SK-N-SH treated with all-trans-retinoic acid at 6 μM for 48 hours (cell line): ENCODE data around the gene MST1.
"Not testable (repeated sequence)": the region's sequence is repeated elsewhere in the genome, so short reads cannot be mapped to it uniquely, and the experiment has no call there.

Source experiments
- ATAC-seq: fragments of 200-7000 bp; cut with Tn5 transposase; 3 replicates; pipeline ENCODE4 v1.9.1; 2020; ENCODE audit warnings: mild to moderate bottlenecking, moderate library complexity
- ARNTL ChIP-seq: fragments of 450-650 bp; formaldehyde crosslinking; IDR thresholded peaks from 2 replicates; pipeline ENCODE4 v1.5.0; 2020; ENCODE audit warnings: low read depth, mild to moderate bottlenecking, moderate library complexity, borderline replicate concordance
- BACH2 ChIP-seq: fragments of 250-450 bp; sonication (Bioruptor Pico); IDR thresholded peaks from 2 replicates; pipeline ENCODE4 v1.9.0; 2021; ENCODE audit warnings: mild to moderate bottlenecking, borderline replicate concordance
- CSDC2 ChIP-seq: fragments of 250-450 bp; sonication (Bioruptor Pico); IDR thresholded peaks from 2 replicates; pipeline ENCODE4 v1.5.0; 2020; ENCODE audit warnings: mild to moderate bottlenecking, moderate library complexity
- ESRRG ChIP-seq: fragments of 250-450 bp; sonication (Bioruptor Pico); IDR thresholded peaks from 2 replicates; pipeline ENCODE4 v1.6.1; 2021; ENCODE audit warnings: mild to moderate bottlenecking
- GLIS3 ChIP-seq: fragments of 250-450 bp; sonication (Bioruptor Pico); IDR thresholded peaks from 2 replicates; pipeline ENCODE4 v1.5.0; 2020; ENCODE audit warnings: mild to moderate bottlenecking, moderate library complexity
- OSR1 ChIP-seq: fragments of 250-450 bp; sonication (Bioruptor Pico); IDR thresholded peaks from 2 replicates; pipeline ENCODE4 v1.8.0; 2022; ENCODE audit warnings: moderate library complexity, mild to moderate bottlenecking, inconsistent platforms
- RARB ChIP-seq: fragments of 250-450 bp; sonication (Bioruptor Pico); IDR thresholded peaks from 2 replicates; pipeline ENCODE4 v1.8.0; 2021; ENCODE audit warnings: mild to moderate bottlenecking, moderate library complexity
- TCF4 ChIP-seq: fragments of 250-450 bp; sonication (Bioruptor Pico); IDR thresholded peaks from 2 replicates; pipeline ENCODE4 v1.8.0; 2021; ENCODE audit warnings: mild to moderate bottlenecking, moderate library complexity, borderline replicate concordance
- ZFP3 ChIP-seq: fragments of 250-450 bp; sonication (Bioruptor Pico); IDR thresholded peaks from 2 replicates; pipeline ENCODE4 v1.5.0; 2020; ENCODE audit warnings: mild to moderate bottlenecking, moderate library complexity
- ZFP30 ChIP-seq: fragments of 450-650 bp; formaldehyde crosslinking; IDR thresholded peaks from 2 replicates; pipeline ENCODE4 v1.5.0; 2022; ENCODE audit warnings: mild to moderate bottlenecking, moderate library complexity
- ZNF8 ChIP-seq: fragments of 450-650 bp; formaldehyde crosslinking; IDR thresholded peaks from 2 replicates; pipeline ENCODE4 v1.5.0; 2020; ENCODE audit warnings: mild to moderate bottlenecking, moderate library complexity
- TF ChIP-seq, protein P1 (sequence below): fragments of 250-450 bp; sonication (Bioruptor Pico); IDR thresholded peaks from 2 replicates; pipeline ENCODE4 v1.8.0; 2020; ENCODE audit warnings: mild to moderate bottlenecking, moderate library complexity, borderline replicate concordance
- TF ChIP-seq, protein P2 (sequence below): fragments of 250-450 bp; sonication (Bioruptor Pico); IDR thresholded peaks from 2 replicates; pipeline ENCODE4 v1.5.0; 2020; ENCODE audit warnings: mild to moderate bottlenecking, moderate library complexity
- TF ChIP-seq, protein P3 (sequence below): fragments of 250-450 bp; sonication (Bioruptor Pico); IDR thresholded peaks from 2 replicates; pipeline ENCODE4 v1.8.0; 2021; ENCODE audit warnings: low read depth, mild to moderate bottlenecking, moderate library complexity, borderline replicate concordance
- TF ChIP-seq, protein P4 (sequence below): fragments of 250-450 bp; sonication (Bioruptor Pico); IDR thresholded peaks from 2 replicates; pipeline ENCODE4 v1.5.1; 2020; ENCODE audit warnings: low read depth, mild to moderate bottlenecking, moderate library complexity
- TF ChIP-seq, protein P5 (sequence below): fragments of 250-450 bp; sonication (Bioruptor Pico); IDR thresholded peaks from 2 replicates; pipeline ENCODE4 v1.5.1; 2021; ENCODE audit warnings: mild to moderate bottlenecking, moderate library complexity

MST1 gene

DNA sequence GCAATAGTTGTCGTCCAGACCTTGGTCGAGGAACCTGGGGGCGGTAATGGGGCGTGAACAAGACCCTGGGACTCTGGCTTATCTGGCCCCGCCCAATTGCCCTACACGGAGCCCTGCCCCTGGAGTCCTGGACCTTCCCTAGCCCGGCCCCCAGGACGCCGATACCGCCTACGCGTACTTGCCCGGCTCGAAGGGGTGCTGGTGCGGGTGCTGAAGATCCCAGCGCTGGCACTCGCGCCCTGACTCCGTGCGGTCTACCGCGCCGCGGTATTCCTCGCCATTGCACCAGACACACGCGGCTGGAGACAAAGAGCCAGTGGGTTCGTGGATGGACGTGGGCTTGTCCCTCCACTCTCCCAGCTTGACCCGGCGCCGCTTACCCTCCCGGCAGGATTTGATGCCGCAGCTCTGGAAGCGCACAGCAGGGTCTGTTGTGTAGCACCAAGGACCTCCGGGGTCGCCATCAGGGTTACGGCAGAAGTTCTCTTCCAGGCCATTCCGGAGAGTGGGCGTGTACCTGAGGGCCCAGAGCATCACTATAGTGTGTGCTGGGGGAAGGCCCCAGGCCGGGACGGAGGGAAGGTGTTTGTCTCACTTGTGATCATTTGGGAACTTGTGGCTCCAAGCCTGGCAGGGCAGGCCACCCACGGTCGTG is 2.4 kb downstream of the MST1 start:
- ATAC-seq, result peak; percentile 58

DNA sequence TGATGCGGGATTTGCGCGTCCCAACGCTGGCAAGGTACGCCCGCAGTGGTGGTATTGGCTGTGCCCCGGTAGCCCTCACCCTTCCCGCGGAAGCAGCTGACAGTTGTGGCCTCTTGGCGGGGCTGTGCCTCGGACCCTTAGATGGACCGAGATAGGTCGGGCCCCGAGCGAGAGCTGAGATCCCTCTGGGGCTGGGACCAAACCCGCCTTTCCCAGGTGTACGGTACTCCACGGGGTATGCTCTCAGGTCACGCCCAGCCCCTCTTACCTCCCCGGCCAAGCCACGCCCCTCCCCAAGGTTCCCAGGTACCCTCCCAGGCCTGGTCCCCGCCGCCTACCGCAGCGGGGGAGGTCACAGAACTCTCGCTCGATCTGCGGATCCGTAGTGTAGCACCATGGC is 2.9 kb downstream of the MST1 start:
- peak; percentile 2 for ATAC-seq

DNA sequence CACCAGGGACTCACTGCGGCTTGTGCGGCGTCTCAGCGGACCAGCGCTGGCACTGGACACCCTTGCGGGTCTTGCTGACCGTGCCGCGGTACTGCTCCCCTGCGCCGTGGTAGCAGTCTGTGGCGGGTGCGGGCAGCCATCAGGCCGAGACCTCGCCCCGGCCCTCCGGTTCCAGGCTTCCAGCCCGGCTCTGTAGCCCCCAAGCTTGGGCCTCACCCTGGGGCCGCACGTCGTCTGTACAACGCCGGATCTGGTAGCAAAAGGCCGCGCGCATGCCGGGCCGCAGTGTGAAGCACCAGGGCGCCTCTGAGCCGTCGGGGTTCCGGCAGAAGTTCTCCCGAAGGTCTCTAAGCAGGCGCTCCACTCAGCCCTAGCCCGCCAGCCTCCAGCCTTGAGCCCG is 3.4 kb downstream of the MST1 start:
- ATAC-seq, result not testable (repeated sequence)

DNA sequence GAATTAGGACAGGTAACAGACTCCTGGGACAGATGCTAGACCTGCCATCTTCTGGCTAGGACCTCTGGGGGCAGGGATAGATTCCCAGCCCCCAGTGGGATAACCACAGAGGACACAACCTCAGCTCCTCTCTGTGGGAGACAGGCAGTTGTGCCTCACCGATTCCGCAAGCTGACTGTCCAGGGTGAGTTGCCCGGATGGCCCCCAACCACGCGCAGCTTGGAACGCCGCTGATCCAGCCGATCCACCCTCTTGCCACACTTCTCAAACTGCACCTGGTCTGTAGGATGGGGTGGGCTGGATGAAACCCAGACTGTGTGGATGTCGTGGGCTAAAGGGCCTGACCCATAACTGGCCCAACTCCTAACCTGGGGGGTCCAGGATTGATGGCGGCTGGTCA is 4.2 kb downstream of the MST1 start:
- ATAC-seq, result not testable (repeated sequence)

DNA sequence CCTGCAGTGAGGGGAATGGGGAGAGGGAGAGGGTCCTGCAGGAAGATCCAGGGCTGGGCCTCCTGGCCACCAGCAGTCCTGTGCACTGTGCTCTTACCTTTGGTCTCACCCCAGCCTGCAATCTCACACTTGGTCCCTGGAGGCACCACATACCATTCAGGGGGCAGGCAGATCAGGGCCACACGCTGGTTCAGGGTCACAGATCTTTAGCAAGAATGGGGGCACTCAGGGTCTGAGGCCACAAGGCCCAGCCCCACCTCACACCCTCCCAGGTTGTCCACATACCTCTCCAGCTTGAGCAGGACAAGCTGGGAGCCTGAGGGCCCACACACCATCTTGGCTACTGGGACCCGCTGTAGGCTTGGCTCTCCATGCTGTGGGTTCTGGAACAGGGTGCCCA is 4.8 kb downstream of the MST1 start:
- not testable (repeated sequence) for ATAC-seq

DNA sequence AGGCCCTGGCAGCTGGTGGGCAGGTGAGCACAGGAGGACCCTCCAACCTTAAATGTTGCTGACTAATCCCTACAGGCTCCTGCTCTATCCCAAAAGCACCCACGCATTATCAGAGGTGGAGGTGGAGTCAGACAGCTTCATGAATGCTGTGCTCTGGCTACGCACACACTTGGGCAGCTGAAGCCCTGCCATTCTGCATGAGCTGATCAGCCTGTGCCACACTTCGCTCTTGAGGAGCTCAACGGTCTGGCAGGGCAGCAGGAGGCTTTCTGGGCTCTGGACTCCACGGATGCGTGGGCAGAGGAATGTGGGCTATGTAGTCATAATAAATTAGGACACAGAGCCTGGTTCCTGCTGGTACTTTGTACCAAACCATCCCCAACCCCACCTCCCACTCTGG is 6.1 kb downstream of the MST1 start:
- TF ChIP-seq, protein P1, sequence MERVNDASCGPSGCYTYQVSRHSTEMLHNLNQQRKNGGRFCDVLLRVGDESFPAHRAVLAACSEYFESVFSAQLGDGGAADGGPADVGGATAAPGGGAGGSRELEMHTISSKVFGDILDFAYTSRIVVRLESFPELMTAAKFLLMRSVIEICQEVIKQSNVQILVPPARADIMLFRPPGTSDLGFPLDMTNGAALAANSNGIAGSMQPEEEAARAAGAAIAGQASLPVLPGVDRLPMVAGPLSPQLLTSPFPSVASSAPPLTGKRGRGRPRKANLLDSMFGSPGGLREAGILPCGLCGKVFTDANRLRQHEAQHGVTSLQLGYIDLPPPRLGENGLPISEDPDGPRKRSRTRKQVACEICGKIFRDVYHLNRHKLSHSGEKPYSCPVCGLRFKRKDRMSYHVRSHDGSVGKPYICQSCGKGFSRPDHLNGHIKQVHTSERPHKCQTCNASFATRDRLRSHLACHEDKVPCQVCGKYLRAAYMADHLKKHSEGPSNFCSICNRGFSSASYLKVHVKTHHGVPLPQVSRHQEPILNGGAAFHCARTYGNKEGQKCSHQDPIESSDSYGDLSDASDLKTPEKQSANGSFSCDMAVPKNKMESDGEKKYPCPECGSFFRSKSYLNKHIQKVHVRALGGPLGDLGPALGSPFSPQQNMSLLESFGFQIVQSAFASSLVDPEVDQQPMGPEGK, result no peak
- TF ChIP-seq GLIS3 (CRISPR knock-in tag), result no peak
- no peak for TF ChIP-seq RARB (CRISPR knock-in tag)
- no peak for TF ChIP-seq ZFP3
- TF ChIP-seq ARNTL (CRISPR knock-in tag), result no peak
- no peak for TF ChIP-seq BACH2 (CRISPR knock-in tag)
- TF ChIP-seq TCF4 (CRISPR knock-in tag), result no peak
- TF ChIP-seq, protein P2, sequence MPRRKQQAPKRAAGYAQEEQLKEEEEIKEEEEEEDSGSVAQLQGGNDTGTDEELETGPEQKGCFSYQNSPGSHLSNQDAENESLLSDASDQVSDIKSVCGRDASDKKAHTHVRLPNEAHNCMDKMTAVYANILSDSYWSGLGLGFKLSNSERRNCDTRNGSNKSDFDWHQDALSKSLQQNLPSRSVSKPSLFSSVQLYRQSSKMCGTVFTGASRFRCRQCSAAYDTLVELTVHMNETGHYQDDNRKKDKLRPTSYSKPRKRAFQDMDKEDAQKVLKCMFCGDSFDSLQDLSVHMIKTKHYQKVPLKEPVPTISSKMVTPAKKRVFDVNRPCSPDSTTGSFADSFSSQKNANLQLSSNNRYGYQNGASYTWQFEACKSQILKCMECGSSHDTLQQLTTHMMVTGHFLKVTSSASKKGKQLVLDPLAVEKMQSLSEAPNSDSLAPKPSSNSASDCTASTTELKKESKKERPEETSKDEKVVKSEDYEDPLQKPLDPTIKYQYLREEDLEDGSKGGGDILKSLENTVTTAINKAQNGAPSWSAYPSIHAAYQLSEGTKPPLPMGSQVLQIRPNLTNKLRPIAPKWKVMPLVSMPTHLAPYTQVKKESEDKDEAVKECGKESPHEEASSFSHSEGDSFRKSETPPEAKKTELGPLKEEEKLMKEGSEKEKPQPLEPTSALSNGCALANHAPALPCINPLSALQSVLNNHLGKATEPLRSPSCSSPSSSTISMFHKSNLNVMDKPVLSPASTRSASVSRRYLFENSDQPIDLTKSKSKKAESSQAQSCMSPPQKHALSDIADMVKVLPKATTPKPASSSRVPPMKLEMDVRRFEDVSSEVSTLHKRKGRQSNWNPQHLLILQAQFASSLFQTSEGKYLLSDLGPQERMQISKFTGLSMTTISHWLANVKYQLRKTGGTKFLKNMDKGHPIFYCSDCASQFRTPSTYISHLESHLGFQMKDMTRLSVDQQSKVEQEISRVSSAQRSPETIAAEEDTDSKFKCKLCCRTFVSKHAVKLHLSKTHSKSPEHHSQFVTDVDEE (CRISPR knock-in tag), result no peak
- TF ChIP-seq, protein P3, sequence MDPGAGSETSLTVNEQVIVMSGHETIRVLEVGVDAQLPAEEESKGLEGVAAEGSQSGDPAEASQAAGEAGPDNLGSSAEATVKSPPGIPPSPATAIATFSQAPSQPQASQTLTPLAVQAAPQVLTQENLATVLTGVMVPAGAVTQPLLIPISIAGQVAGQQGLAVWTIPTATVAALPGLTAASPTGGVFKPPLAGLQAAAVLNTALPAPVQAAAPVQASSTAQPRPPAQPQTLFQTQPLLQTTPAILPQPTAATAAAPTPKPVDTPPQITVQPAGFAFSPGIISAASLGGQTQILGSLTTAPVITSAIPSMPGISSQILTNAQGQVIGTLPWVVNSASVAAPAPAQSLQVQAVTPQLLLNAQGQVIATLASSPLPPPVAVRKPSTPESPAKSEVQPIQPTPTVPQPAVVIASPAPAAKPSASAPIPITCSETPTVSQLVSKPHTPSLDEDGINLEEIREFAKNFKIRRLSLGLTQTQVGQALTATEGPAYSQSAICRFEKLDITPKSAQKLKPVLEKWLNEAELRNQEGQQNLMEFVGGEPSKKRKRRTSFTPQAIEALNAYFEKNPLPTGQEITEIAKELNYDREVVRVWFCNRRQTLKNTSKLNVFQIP, result no peak
- TF ChIP-seq ESRRG (CRISPR knock-in tag), result no peak
- TF ChIP-seq, protein P4, sequence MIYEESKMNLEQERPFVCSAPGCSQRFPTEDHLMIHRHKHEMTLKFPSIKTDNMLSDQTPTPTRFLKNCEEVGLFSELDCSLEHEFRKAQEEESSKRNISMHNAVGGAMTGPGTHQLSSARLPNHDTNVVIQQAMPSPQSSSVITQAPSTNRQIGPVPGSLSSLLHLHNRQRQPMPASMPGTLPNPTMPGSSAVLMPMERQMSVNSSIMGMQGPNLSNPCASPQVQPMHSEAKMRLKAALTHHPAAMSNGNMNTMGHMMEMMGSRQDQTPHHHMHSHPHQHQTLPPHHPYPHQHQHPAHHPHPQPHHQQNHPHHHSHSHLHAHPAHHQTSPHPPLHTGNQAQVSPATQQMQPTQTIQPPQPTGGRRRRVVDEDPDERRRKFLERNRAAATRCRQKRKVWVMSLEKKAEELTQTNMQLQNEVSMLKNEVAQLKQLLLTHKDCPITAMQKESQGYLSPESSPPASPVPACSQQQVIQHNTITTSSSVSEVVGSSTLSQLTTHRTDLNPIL (CRISPR knock-in tag), result no peak
- TF ChIP-seq, protein P5, sequence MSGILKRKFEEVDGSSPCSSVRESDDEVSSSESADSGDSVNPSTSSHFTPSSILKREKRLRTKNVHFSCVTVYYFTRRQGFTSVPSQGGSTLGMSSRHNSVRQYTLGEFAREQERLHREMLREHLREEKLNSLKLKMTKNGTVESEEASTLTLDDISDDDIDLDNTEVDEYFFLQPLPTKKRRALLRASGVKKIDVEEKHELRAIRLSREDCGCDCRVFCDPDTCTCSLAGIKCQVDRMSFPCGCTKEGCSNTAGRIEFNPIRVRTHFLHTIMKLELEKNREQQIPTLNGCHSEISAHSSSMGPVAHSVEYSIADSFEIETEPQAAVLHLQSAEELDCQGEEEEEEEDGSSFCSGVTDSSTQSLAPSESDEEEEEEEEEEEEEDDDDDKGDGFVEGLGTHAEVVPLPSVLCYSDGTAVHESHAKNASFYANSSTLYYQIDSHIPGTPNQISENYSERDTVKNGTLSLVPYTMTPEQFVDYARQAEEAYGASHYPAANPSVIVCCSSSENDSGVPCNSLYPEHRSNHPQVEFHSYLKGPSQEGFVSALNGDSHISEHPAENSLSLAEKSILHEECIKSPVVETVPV (CRISPR knock-in tag), result no peak
- no peak for TF ChIP-seq ZFP30
- TF ChIP-seq ZNF8, result no peak
- TF ChIP-seq, all 23 proteins: peak for 0
- ATAC-seq, result no peak

DNA sequence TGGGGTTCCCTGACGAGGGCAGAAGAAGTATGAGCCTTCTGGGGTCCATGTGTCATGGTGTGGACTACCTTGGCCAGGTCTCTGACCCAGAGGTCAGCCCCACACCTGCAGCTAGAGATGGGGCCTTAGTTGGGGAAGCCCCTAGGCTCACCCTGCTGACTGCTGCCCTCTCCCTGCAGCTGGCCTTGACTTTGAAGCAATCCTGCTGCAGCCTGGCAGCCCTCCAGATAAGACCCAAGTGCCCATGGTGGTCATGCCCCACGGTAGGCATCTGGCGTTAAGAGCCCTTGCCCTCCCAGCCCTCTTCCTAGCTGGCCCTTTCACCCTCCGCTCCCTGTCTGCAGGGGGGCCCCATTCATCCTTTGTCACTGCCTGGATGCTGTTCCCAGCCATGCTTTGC is 7.7 kb downstream of the MST1 start:
- TF ChIP-seq ARNTL (CRISPR knock-in tag) (no peak), OSR1 (CRISPR knock-in tag) (no peak), CSDC2 (CRISPR knock-in tag) (no peak), ZFP30 (no peak), GLIS3 (CRISPR knock-in tag) (no peak), BACH2 (CRISPR knock-in tag) (no peak)
- no peak for ATAC-seq
